Choroid plexus epithelial cell (primary cell): ENCODE data around the gene PURB.

ENCODE experiments used
- DNase-seq: peaks from one replicate; pipeline ENCODE4 v3.0.0-alpha.2; 2010; ENCODE audit warnings: low read depth
- H3K4me3 ChIP-seq: 2 replicates; pipeline ENCODE4 v1.5.1; 2011; ENCODE audit warnings: low read depth, mild to moderate bottlenecking, control low read depth, low read length, moderate library complexity
- CTCF ChIP-seq: conservative IDR thresholded peaks from 2 replicates; pipeline ENCODE4 v1.5.1; 2011; ENCODE audit warnings: low read depth, mild to moderate bottlenecking, control low read depth, inconsistent platforms, low read length, moderate library complexity

The PURB gene

GRCh38 chr7:44906965-44907364 lies 21.6 kb upstream of the PURB start:
- no peak overlapping the region for H3K4me3 ChIP-seq
- no peak for TF ChIP-seq CTCF
- no peak for DNase-seq

- no peak for DNase-seq
- no peak overlapping the region for H3K4me3 ChIP-seq
- no peak for TF ChIP-seq CTCF
These were observed 19.8 kb upstream of the PURB start for GRCh38 chr7:44905002-44905635.

GRCh38 chr7:44899443-44899842 lies 14.1 kb upstream of the PURB start:
- no peak for TF ChIP-seq CTCF

DNA sequence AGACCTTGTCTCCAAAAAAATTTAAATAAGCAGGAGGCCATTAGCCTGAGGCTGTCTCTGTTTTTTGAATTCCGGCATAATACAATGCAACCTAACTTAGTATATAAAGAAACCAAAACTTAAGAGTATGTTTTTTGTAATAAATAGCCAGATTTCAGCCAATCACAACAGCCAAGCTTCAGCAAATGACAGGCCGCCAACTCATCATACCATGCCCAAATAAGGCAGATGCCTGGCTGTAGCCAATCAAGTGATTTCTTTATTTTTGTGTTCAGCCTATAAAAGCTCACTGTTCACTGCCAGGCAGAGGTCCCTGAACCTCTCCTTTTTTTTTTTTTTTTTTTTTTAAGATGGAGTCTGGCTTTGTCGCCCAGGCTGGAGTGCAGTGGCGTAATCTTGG lies 12.7 kb upstream of the PURB start:
- no peak for TF ChIP-seq CTCF
- DNase-seq: no peak
- H3K4me3 ChIP-seq: no peak overlapping the region

More at GRCh38 chr7:44899443-44899842, 14.1 kb upstream of the PURB start:
- H3K4me3 ChIP-seq: no peak overlapping the region
- no peak for DNase-seq

DNA sequence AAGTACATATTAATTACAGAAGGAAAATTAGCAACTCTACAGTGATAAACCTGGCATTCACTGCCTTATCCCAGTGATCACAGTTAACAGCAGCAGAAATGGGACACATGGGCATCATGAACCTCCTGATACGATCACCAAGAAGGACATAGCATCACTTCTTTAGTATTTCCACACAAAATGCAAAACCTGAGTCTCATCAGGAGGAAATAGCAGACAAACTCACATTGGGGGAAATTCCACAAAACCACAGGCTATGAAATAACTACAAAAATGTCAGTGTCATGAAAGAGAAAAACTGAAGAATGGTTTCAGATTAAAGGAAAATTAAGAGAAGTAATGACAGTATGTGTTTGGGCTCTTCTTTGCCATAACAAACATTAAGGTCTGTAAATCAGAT lies 12.0 kb upstream of the PURB start:
- DNase-seq: peak; percentile 55
- no peak overlapping the region for H3K4me3 ChIP-seq
- TF ChIP-seq CTCF: no peak

- H3K4me3 ChIP-seq: no peak overlapping the region
- DNase-seq: no peak
- no peak for TF ChIP-seq CTCF
These were observed 9.7 kb upstream of the PURB start for GRCh38 chr7:44894888-44895580.
